Kidney epithelial cell (primary cell): ENCODE data around the gene SERPINC1. TPM values are rescaled to one million over a fixed set of nuclear protein-coding genes. Genes with fewer than 3 reads are reported as not detected.
"Not testable (repeated sequence)": the region's sequence is repeated elsewhere in the genome, so short reads cannot be mapped to it uniquely, and the experiment has no call there.

ENCODE experiments used
- DNase-seq: peaks from one replicate; pipeline ENCODE4 v3.0.0-alpha.2; 2010; ENCODE audit warnings: low read depth
- H3K27me3 ChIP-seq: 2 replicates; pipeline ENCODE4 v1.6.0; 2011; ENCODE audit warnings: low read length; ENCODE audit not compliant: control insufficient read depth, insufficient read depth
- H3K36me3 ChIP-seq: 2 replicates; pipeline ENCODE4 v1.5.1; 2011; ENCODE audit warnings: low read length; ENCODE audit not compliant: control insufficient read depth, insufficient read depth
- H3K4me3 ChIP-seq: 2 replicates; pipeline ENCODE4 v1.5.1; 2011; ENCODE audit warnings: low read depth, mild to moderate bottlenecking, control low read depth, low read length
- CTCF ChIP-seq: IDR thresholded peaks from 2 replicates; pipeline ENCODE4 v1.5.1; 2011; ENCODE audit warnings: mild to moderate bottlenecking, moderate library complexity, low read length, control low read depth, inconsistent platforms; ENCODE audit not compliant: insufficient read depth, poor library complexity, severe bottlenecking
- total RNA-seq: library from RNA; depleted of rRNA; stranded (reverse); fragments of >200 nt; gene quantifications from 2 replicates; pipeline ENCODE4 v1.2.3, GENCODE V29; 2015

SERPINC1 gene
- total RNA-seq, 1 donor from 2014 or later: 0.25 TPM

GRCh38 chr1:173946380-173946921, 29.3 kb upstream of the SERPINC1 start:
- no peak for TF ChIP-seq CTCF
- Histone ChIP-seq H3K36me3 (no peaks in the 10 kb centered on the region), H3K4me3 (no peak overlapping the region), H3K27me3 (no peaks in the 10 kb centered on the region)
- no peak for DNase-seq

GRCh38 chr1:173937062-173937461, 19.9 kb upstream of the SERPINC1 start:
- TF ChIP-seq CTCF: no peak
- H3K27me3 ChIP-seq: no peaks in the 10 kb centered on the region
- no peak overlapping the region for H3K4me3 ChIP-seq
- no peaks in the 10 kb centered on the region for H3K36me3 ChIP-seq
- no peak for DNase-seq

GRCh38 chr1:173934440-173934839, 17.3 kb upstream of the SERPINC1 start:
- no peak for TF ChIP-seq CTCF
- Histone ChIP-seq H3K4me3 (no peak overlapping the region), H3K27me3 (no peaks in the 10 kb centered on the region), H3K36me3 (no peaks in the 10 kb centered on the region)
- DNase-seq: no peak

GRCh38 chr1:173930541-173930940, 13.4 kb upstream of the SERPINC1 start:
- not testable (repeated sequence) for H3K27me3 ChIP-seq, H3K4me3 ChIP-seq, DNase-seq, H3K36me3 ChIP-seq

- H3K4me3 ChIP-seq: no peak overlapping the region
- TF ChIP-seq CTCF: no peak
- H3K27me3 ChIP-seq: no peaks in the 10 kb centered on the region
- no peak for DNase-seq
- H3K36me3 ChIP-seq: no peaks in the 10 kb centered on the region
Observed at GRCh38 chr1:173925306-173926242, 8.4 kb upstream of the SERPINC1 start.

GRCh38 chr1:173920861-173921260, 3.7 kb upstream of the SERPINC1 start:
- H3K36me3 ChIP-seq: no peaks in the 10 kb centered on the region
- no peak for DNase-seq
- TF ChIP-seq CTCF: no peak

More at GRCh38 chr1:173920861-173921260, 3.7 kb upstream of the SERPINC1 start:
- Histone ChIP-seq H3K27me3 (no peaks in the 10 kb centered on the region), H3K4me3 (no peak overlapping the region)
